Cortex of kidney (tissue), 1 donor: Measurements from ENCODE around the gene SYT9.

ENCODE experiments used
- DNase-seq: peaks from one replicate; lab custom pipeline; 2025; lab: John Stamatoyannopoulos, UW

SYT9 gene

DNA sequence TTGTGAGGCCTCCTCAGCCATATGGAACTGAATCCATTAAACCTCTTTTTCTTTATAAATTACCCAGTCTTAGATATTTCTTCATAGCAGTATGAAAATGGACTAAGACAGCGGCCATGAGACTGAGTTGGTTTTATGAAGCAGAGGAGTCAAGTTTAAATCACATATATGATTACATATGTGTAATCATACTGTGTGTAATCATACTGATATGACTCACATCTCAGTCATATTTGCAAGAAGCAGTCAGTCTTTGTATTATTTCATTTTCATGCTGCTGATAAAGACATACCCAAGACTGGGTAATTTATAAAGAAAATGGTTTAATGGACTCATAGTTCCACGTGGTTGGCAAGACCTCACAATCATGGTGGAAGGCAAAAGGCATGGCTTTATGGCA is 89.8 kb downstream of the SYT9 start:
- no peak for DNase-seq

DNA sequence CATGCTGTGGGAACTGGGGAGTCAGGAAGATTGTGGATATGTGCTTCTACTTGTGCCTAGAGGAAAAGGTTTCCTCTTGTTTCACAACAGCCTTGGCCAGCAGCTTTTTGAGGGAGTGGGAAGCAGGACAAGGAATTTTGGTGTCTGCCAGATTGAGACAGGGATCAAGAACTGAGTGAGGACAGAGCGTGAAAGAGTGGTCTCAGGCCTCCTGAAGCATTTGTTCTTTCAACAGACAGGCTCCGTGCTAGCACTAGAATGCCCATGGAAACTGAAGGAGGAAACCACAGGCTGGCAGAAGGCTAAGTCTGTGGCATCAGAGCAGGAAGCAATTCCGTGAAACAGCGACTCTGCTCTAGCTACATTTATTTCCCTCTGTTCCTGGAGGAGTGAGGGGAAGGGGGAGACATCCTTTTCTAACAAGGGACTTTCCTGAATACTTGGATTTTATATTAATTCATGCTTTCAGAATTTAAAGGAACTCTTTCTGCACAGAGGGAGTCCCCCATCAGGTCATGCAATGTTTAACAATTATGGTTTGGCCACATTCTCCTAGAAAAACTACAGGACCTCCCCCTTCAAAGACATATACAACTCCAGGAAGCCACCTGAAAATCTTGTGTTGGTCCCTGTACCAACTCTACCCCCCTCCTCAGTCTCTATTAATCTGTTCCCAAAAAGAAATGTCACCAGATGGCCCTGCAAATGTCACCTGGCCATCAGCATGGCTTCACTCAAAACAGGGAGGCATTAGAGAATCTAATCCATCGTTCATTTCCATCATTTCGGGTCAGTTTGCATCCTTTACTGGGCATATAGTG is 96.1 kb downstream of the SYT9 start:
- no peak for DNase-seq

DNA sequence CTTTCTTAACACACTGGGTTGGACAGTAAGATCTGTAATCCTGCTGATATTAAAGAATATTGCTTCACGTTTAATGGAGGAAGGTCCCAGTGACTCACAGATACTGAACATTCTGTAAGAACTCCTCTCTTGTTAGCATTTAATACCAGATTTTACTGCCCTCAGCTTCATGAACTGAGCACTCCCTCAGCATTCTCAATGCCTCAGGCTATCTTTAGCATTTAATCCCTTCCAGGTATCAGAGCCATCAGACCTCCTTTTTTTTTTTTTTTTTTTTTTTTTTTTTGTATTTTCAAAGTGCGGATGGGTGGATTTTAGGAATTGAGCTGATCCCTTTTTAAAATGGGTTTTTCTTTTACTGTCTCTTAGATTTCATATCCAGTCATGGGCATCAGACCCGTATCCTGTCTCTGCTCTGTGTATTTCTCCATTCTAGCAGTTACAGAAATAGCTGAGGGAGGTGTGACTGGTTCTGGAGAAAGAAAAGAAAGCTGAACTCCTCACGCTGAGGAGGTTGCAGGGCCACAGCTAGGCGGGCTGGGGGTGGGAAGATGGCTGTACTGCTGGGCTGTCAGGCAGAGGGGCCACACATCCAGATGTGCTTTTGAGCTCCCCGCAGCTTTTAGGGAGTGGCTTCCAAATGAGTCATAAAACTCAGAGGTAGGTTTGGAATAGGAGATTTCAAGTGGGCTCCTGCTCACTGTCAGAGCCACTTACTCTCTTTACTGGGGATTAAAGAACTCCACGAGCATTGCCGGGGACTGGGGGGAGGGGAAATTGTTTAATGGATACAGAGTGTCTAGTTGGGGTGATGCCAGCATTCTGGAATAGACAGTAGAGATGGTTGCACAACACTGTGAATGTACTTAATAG is 97.0 kb downstream of the SYT9 start:
- DNase-seq = no peak

DNA sequence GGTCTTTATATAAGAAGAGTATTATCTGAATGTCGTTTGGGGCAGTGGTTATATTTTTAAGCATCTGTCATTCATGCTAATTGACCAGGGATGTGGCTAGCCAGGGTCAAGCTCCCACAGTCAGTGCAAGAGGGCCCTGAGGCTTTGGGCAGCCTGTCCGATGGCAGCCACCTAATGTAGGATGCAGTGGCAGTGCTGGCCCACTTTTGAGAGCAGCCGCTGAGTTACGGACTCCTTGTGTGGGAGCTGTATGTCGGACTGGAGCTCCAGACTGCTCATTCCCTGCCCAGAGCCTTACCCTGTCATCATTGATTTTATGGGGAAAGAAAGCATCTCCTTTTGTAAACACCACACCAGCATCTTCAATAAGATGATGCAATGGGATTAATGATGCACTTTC is 99.5 kb downstream of the SYT9 start:
- DNase-seq = no peak

DNA sequence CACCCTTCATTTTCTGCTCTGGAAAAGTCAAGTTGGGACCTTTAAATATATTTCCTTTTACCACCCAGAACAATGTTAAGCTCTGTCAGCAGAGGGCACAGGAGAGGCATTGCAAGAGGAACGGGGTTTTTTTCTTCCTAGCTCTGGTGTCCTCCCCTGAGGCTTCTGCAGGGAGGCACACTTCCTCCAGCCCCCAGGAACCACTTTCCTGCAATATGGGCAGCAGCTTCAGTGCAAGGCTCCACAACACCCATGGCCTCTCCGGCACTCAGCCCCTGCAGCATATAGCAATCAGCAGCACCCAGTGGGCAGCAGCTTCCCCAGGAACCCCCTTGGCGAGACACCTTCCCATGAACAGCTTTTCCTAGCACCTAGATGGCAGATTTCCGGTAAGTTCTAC is 101.4 kb downstream of the SYT9 start:
- DNase-seq = no peak

DNA sequence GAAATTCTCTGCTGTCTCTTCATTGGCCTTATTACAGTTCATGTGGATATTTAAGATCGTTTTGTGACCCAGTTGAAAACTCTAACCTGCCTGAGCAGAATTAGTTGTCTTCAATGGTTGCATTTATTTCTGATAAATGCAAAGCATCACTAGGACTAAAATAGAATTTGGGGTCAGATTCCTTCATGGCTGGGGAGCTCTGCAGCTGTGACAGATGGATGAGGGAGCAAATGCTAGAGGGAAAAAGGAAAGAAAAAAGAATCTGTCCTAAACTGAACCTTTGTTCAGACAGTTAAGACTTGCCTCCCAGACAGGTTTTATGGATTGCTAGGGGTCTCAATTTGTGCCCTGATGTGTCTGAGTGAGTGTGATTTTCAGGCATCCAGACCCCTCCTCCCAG is 113.0 kb downstream of the SYT9 start:
- DNase-seq = no peak

DNA sequence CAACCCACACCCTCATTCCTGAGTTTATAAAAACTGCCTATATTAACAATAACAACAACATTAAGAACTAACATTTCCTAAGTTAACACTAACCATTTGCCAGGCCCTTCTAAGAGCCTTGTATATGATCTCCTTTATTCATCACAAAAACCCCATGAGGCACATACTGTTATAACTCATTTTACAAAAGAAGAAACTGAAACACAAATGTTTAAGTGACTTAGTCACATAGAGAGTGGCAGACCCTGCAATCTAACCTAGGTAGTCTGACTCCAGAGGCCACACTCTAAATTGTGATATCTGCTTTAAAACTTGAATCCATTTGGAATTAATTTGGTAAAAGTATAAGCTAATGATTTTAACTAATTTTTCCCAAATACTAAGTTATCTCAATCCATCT is 116.1 kb downstream of the SYT9 start:
- no peak for DNase-seq

DNA sequence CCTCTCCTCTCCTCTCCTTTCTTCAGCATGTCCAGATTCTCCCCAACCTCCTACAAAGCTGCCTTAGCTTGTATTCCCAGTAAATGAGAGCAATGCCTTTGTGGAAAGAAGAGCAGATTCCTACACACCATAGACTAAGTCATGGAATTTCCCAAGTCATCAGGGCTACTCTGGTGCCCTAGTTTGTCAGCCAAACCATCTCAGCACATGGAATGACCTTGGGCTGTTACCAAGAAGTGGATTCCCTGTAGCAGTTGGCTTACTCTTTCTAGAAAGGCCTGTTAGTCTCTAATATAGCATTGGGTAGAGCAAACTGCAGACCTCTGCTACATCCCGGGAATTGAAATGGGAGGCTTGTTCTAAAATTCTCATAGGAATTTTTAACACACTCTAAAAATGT is 124.7 kb downstream of the SYT9 start:
- DNase-seq = no peak

DNA sequence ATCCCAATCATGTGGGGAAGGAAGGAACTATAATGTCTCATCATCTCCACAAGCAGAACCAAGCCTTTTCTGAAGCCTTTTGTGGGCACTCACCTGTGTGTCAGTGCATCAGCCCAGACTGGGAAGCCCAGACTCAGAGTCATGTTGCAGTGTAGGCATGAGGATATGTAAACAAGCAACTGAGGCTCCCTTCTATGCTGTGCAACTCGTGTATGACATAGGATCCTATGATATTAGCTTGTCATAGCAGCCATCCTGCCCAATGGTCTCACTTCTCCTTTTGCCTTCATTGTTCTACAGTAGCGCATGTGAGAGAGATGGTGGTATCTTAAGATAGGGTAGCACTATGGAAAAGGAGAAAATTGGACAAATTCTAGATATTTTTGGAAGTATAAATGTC is 130.2 kb downstream of the SYT9 start:
- DNase-seq = no peak

DNA sequence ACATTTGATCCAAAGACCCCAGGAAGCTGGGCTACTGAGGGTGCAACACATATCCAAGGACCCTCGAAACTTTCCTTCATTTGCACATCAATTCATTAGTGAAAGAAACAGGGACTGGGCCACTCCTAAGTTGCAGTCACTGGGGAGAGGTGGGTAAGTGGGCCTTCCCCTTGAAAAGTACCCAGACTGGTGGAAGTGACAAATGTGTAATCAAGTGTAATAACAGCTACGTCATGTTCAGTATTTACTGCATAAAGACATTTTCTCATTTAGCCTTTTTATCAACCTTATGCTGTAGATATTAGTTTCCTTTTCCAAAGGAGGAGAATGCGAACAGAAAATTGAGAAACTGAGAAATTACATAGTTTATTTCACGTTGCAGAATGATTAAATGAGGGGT is 131.7 kb downstream of the SYT9 start:
- no peak for DNase-seq

DNA sequence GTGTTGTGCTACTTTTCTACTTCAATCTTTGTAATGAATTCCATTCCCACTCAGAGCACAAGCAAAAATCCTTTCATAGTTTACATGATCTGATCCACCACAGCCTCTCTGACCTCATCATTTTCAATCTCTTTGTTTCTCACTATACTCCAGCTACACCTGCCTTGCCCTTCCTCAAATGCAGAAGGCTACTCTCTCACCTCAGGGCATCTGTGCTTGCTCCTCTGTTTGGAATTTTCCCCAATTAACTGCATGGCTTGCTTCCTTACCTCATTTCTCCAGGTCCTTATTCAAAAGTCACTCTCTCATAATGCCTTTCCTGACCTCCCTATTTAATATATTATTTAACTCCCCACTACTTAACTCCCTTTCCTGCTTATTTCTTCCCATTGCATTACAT is 133.0 kb downstream of the SYT9 start:
- DNase-seq = no peak

DNA sequence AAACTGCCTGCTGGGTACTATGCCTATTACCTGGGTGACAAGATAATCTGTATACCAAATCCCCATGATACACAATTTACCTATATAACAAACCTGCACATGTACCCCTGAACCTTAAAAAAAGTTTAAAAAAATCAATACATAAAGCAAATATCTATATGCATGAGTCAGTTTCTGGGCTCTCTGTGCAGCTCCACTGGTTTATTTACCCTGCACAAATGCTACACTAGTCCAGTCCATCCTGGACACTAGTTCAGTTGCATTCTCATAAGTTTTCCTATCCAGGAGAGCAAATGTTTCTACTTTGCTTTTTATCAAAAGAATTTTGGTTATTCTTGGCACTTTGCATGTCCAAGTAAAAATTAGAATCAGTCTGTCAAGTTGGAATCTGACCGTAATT is 133.8 kb downstream of the SYT9 start:
- DNase-seq = no peak

DNA sequence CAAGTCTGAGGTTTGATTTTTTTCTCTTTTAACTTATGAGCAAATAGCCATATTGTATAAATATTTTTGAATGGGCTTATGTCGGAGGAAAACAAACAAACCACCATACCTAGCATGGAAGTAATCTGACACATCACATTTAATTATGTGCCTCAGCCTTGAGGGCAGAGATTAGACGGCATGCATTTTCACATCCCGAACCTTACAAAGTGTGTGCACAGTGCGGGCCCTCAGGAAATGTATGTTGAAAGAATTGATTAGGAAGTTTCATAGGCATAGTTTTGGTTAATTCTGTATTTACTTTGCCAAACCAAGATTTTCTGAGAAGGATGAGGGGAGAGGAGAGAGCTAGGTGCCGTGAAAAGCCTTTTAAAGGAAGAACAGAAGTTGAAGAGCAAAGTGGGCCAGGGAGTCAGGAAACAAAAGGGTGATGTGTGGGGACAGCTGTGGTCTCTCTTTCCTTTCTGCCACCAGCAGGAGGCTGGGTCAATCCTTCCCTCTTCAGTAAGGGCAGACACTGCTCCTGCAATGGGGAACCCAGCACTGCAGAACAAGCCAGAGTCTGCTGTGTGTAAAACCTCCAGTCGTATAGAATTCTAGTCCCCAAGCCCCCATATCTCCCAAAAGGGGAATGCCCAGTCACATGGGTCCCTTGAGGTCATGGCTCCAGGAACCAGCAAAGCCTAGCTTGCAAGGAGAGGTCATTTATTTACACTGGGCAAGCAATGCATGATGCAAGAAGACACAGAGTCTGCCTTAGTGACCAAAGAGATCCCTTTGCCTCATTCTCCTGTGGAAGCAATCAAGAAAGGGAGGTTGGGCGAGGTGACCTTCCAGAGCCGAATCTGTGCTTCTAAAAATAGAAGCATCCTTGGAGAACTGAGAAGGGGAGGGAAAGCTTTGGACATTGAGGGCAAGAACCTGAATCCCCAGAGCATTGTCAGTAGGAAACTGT is 162.5 kb downstream of the SYT9 start:
- DNase-seq = no peak

DNA sequence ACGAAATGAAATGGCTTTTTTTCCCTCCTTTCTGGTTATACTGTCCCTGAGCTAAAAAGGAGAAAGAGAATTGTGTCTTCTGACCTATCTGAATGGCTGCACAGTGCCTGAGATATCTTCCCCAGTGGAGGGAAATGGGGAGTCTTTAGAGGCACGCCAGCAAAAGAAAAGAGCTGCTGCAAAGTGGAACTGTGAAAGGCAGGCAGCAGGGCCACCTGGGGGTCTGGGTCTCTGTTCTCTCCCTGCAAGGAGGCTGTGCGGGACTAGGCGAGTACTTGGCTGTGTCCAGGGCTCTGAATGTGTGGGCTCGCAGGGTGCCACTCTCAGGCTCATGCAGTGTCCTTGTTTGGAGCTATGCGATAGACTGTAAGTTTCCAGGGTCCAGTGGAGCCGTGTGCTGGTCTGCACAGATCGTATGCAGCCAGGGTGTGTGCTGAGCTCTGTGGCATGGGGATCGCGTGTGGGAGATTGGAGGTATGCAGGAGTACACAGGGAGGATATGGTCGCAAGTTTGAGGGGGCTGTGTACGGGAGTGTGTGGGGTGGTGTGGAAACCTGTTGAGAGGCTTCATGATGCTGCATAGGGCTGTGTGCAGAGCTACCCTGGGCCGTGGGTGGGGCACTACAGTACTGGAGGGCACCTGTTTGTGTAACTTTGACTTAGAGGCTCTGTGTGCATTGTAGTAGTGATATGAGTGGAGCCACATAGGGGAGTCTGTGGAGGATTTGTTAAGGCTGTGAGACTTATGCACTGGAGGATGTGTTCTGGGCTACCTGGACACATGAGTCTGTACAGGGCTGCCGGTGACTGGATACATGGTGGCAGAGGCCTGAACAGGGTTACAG is 163.5 kb downstream of the SYT9 start:
- DNase-seq = no peak

DNA sequence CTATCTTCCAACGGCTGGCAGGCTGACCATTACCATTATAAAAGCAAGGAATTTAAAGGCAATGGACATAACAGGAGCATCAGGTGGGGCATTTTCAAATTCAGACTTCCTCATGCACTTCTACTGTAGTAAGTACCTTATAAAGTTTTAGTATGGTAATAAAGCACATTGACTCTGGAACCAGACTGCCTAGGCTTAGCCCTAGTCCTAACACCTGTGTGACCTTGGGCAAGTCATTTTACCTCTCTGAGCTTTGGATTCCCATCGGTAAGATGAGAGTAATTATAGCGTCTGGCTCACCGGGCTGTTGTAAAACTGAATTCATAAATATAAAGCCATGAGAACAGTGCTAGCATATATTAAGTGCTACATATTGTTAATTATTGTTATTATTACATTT is 164.4 kb downstream of the SYT9 start:
- DNase-seq = no peak

DNA sequence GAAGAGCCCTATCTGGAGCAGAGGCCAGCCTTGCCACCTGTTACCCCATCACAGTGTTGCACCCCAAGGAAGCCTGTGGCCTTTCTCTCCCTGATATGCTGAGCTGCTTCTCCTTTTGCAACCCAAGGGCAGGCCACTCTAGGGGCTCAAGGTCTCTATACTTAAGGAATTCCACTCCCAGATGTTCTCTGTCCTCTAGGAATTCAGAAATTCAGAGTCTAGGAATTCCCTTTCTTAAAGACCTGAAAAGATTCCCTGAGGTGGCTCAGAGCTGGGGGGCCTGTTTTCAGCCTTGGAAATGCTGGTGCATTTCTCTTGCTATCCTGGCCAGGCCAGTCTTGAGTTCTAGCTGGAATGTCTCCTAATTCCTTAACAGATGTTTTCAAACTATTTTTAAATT is 165.6 kb downstream of the SYT9 start:
- no peak for DNase-seq

DNA sequence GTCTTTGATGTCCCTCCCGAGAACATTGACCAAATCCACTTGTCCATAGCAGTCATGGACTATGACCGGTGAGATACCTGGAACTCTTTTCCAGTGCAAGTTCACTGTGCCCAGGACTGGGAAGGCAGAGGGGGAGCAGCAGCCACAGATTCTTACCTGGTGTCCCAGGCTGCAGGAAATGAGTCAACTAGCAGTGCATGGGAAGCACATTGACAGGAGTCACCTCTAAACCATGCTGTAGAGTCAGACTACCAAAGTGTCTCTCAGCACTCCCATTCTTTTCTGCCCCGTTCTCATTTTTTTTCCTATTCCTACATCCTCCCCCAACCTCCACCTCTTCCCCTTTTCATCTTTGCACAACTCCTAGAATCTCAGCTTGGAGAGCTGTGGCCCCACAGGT is 166.4 kb downstream of the SYT9 start:
- no peak for DNase-seq

DNA sequence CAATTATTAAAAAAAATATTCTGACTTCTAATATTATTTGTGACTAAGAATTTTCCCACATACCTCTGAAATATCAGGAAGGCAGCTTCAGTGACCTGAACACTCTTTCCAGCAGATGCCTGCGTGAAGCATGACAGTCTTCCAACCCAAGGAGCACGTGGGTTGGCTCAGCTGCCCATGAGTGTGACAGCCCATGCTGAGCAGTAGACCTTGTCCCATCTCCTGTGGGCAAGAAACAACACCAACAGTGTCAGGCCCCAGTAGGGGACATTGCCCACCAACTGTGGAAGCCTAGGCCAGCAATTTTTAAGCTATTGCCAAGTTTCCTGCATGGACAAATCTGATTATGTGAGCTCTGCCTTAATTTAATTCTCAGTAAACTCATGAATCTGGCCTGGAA is 167.2 kb downstream of the SYT9 start:
- DNase-seq = no peak

DNA sequence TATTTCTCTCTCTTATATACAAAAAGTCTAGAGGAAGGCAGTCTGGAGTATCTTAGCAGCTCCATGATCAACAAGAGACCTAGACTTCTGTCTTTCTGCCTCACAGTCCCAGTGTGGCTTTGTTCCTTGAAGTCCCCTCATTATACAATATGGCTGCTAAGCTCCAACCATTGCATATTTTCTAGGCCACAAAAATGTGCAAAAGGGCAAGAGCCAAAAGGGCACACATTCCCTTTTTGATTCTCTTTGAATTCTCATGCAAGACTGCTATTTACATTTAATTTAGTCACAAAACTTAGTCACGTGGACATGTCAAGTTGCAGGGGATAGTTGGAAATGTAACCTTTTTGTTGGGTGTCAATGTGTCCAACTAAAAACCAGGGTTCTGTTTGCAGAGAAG is 169.4 kb downstream of the SYT9 start:
- DNase-seq = no peak

DNA sequence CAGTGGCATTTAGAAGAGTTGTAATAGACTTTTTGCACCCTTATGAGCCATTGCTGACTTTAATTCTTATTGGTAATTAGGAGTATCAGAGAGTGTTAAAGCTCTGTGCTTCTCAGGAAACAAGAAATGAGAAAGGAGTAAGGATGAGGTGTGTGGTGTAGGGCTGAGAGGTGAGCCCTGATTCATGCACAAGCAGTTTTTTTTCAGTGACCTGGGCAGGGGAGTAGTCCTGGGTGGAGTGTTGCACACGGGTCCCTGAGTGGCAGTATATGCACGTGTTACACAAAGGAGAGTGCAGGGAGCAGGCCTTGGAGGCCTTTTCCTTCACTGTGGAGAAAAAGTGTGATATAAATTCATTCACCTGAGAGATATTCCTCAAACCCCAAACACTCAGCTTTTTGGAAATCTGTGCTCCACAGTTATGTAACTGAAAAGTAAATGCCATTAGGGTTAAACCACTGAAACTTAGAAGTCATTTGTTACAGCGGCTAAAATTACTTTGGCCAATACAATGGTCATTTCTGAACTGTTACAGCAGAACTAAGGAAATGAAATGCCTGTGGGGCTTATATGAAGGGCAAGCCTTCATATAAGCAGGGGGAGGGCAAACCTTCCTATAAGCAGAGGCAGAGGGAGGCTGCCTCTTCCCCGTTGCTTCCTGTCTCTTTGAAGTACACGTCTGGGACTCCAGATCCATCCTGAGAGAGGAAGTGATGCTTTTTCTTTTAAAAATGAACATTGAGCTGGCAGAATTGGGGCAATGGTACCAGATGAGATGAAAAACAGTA is 171.0 kb downstream of the SYT9 start:
- DNase-seq = no peak

DNA sequence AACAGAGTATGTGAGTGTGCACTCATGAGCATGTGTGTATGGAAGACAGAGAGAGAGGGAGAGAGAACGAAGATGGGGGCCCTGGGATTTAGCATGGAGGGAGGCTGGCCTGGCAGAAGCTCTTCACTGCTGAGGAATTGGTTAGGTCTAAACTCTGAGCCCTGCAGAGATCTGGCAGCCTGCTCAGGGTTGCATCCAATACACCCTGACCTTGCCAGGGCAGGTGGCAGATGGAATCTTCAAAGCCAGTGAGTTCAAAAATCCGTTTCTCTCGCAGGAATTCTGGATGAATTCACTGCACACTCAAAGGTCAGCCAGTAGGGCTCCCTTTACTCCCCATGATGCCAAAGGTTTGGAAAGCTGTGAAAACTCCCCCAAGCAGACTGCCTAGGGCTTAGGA is 172.2 kb downstream of the SYT9 start:
- no peak for DNase-seq
